Vagina (tissue), 2 donors: ENCODE measurements around the gene SLC35G2. TPM values are rescaled to one million over a fixed set of nuclear protein-coding genes. Genes with fewer than 3 reads are reported as not detected.

Experiments used
- DNase-seq, 2 donors: peaks; one replicate each; pipeline ENCODE4 v3.0.0-alpha.2; 2017; ENCODE audit errors: extremely low spot score in 2 of 2
- H3K27ac ChIP-seq: fragments of 200-600 bp; sonication (generic); one replicate; pipeline ENCODE4 v1.5.1; 2019
- H3K27me3 ChIP-seq: fragments of 200-600 bp; sonication (generic); one replicate; pipeline ENCODE4 v1.5.1; 2019
- H3K36me3 ChIP-seq, 2 donors: fragments of 200-600 bp; sonication (generic); one replicate each; pipeline ENCODE4 v1.5.1; 2017 to 2019
- H3K4me1 ChIP-seq: fragments of 200-600 bp; sonication (generic); one replicate; pipeline ENCODE4 v1.5.1; 2019
- H3K4me3 ChIP-seq, 2 donors: fragments of 200-600 bp; sonication (generic); 1 replicate in 1 of 2; 2 replicates in 1 of 2; pipeline ENCODE4 v1.5.1; 2016 to 2019
- H3K9me3 ChIP-seq: fragments of 200-600 bp; sonication (generic); one replicate; pipeline ENCODE4 v1.5.1; 2019
- POLR2A ChIP-seq, 2 donors: fragments of 450-650 bp; IDR thresholded peaks; one replicate each; pipeline ENCODE4 v1.6.1; 2017; ENCODE audit warnings: antibody characterized with exemption in 2 of 2, mild to moderate bottlenecking in 2 of 2, moderate library complexity in 2 of 2
- POLR2AphosphoS5 ChIP-seq, 2 donors: sonication (generic); formaldehyde crosslinking; IDR thresholded peaks; one replicate each; pipeline ENCODE4 v1.9.0; 2017; ENCODE audit warnings: antibody characterized with exemption in 2 of 2, mild to moderate bottlenecking in 2 of 2, low read depth in 1 of 2; ENCODE audit not compliant: insufficient read depth in 1 of 2
- intact Hi-C: fragments of 100-400 bp; cut with DNase I; formaldehyde crosslinking; loops from one replicate; pipeline ENCODE4 v1.15.1; 2023
- total RNA-seq: library from RNA; depleted of rRNA; stranded (reverse); fragments of >200 nt; gene quantifications from one replicate; pipeline ENCODE4 v1.2.3, GENCODE V29; 2016
- TF ChIP-seq, protein P1 (sequence below), 3 experiments: fragments of 450-650 bp in 2 of 3; fragments of 200-600 bp in 1 of 3; sonication (generic) in 1 of 3; IDR thresholded peaks; one replicate each; pipeline ENCODE4 v1.5.1; 2017 to 2019; ENCODE audit warnings: antibody characterized with exemption in 3 of 3, mild to moderate bottlenecking in 2 of 3, moderate library complexity in 2 of 3

SLC35G2 gene
- total RNA-seq, 1 donor from 2014 or later: 9.3 TPM

- H3K9me3 ChIP-seq: no peaks in the 10 kb centered on the region
- H3K27me3 ChIP-seq: no peaks in the 10 kb centered on the region
- intact Hi-C loops: no loop called here
- TF ChIP-seq, protein P1, sequence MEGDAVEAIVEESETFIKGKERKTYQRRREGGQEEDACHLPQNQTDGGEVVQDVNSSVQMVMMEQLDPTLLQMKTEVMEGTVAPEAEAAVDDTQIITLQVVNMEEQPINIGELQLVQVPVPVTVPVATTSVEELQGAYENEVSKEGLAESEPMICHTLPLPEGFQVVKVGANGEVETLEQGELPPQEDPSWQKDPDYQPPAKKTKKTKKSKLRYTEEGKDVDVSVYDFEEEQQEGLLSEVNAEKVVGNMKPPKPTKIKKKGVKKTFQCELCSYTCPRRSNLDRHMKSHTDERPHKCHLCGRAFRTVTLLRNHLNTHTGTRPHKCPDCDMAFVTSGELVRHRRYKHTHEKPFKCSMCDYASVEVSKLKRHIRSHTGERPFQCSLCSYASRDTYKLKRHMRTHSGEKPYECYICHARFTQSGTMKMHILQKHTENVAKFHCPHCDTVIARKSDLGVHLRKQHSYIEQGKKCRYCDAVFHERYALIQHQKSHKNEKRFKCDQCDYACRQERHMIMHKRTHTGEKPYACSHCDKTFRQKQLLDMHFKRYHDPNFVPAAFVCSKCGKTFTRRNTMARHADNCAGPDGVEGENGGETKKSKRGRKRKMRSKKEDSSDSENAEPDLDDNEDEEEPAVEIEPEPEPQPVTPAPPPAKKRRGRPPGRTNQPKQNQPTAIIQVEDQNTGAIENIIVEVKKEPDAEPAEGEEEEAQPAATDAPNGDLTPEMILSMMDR (IDR thresholded peaks at IDR 0.05): no peak
- TF ChIP-seq POLR2AphosphoS5 (IDR thresholded peaks at IDR 0.05; ENCODE audit: insufficient read depth in 1 of 2, low read depth in 1 of 2) (no peak), POLR2A (IDR thresholded peaks at IDR 0.05) (no peak)
- no peak overlapping the region for H3K4me3 ChIP-seq
- DNase-seq: no peak
- peaks cover 21% of the 10 kb centered on the region for H3K4me1 ChIP-seq
- no peaks in the 10 kb centered on the region for H3K36me3 ChIP-seq
- H3K27ac ChIP-seq: no peak overlapping the region
Observed at GRCh38 chr3:136856665-136857064, 37.7 kb downstream of the SLC35G2 start.

DNA sequence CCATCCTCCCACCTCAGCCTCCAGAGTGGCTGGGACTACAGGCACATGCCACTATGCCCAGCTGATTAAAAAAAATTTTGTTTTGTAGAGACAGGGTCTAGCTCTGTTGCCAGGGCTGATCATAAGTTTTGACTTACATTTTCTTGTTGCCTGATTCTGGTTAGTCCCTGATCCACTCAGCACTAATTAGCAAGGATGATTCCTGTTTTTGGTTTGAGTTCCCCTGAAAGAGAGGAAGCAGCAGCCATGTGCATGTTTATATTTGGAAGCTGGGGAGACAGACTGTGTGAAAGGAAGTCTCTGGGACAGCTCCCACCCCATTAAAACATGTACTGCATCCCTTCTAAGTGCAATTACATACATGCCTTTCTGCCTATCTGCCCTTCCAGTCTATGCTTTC lies 39.5 kb downstream of the SLC35G2 start:
- TF ChIP-seq, protein P1 (IDR thresholded peaks at IDR 0.05): no peak
- no peak for TF ChIP-seq POLR2AphosphoS5 (IDR thresholded peaks at IDR 0.05; ENCODE audit: insufficient read depth in 1 of 2, low read depth in 1 of 2)
- TF ChIP-seq POLR2A (IDR thresholded peaks at IDR 0.05): no peak
- DNase-seq: no peak
- Histone ChIP-seq H3K36me3 (no peaks in the 10 kb centered on the region), H3K4me3 (no peak overlapping the region), H3K27me3 (no peaks in the 10 kb centered on the region), H3K9me3 (no peaks in the 10 kb centered on the region), H3K27ac (no peak overlapping the region), H3K4me1 (peaks cover 25% of the 10 kb centered on the region)
- intact Hi-C loops: no loop called here

DNA sequence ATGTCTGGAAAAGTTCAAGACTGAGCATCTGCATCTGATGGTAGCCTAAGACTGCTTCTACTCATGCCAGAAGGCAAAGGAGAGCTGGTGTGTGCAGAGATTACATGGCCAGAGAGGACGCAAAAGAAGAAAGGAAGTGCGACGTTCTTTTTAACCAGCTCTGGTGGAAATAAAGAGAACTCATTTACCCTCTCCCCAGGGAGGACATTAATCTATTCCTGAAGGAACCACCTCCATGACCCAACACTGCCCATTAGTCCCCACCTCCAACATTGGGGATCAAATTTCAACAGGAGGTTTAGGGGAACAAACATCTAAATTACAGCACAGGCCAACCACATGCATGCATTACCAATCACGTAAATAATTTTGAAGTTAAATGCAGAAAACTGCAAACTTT lies 41.6 kb downstream of the SLC35G2 start:
- Histone ChIP-seq H3K27ac (peak overlapping the region; percentile 81), H3K36me3 (no peaks in the 10 kb centered on the region), H3K4me1 (peaks cover 32% of the 10 kb centered on the region), H3K27me3 (no peaks in the 10 kb centered on the region), H3K9me3 (no peaks in the 10 kb centered on the region), H3K4me3 (peak overlapping the region; percentile 63 to 86)
- no peak for DNase-seq
- intact Hi-C loops: loop anchor here (5.0 kb wide), 1 partner anchor 108 kb away; the partner anchor contains the start of gene STAG1
- TF ChIP-seq, protein P1 (IDR thresholded peaks at IDR 0.05): no peak
- TF ChIP-seq POLR2AphosphoS5 (IDR thresholded peaks at IDR 0.05; ENCODE audit: insufficient read depth in 1 of 2, low read depth in 1 of 2): no peak
- no peak for TF ChIP-seq POLR2A (IDR thresholded peaks at IDR 0.05)

DNA sequence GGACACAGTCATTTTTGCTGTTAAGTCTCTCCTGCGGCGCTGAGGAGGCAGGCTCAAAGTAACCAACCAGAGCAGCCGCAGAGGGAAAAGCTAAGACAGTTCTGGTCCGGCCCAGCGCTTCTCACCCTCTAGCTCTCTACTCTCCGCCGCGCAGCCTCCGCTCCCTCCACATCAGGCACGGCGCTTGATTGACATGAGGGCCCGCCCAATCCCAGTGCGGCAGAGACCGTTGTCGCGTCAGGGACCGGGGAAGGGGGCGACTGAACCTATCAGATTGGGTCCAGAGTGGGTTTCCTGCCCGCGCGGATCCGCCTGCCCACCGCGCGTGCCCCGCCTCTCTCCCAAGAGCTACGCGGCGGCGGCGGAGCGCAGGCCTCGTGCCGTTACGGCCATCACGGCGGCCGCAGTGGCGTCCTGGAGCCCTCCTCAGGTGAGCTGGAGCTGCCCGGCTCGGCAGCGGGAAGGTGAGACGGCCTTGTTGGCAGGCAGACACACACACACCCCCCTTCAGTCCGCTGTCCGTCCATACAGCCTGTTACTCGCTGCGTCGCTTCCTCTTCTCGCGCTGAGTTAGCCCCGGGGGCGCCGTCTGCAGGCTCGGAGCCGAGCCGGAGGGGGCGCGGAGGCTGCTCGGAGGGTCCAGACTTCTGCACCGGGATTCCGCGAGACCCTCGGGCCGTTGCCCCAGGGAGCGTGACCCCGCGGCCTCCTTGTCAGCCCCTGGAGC lies 43.1 kb downstream of the SLC35G2 start, which contains the start of gene NCK1:
Gene NCK1 (plus strand): TSS at position 319 of the 727 bp plus-strand sequence. CDS start 65,794 bp downstream, outside the sequence.
- intact Hi-C loops: loop anchor here (5.0 kb wide), 1 partner anchor 110 kb away; the partner anchor contains the start of gene STAG1
- peak; percentile 98 to 99 for DNase-seq
- Histone ChIP-seq H3K36me3 (no peaks in the 10 kb centered on the region), H3K4me1 (peaks cover 30% of the 10 kb centered on the region), H3K27ac (peak within 1 kb of the TSS; percentile 81), H3K9me3 (no peaks in the 10 kb centered on the region), H3K4me3 (peak within 1 kb of the TSS; percentile 63 to 86), H3K27me3 (no peaks in the 10 kb centered on the region)
- TF ChIP-seq POLR2A (IDR thresholded peaks at IDR 0.05) (peak; percentile 35 to 56), POLR2AphosphoS5 (IDR thresholded peaks at IDR 0.05; ENCODE audit: insufficient read depth in 1 of 2, low read depth in 1 of 2) (peak; percentile 69 to 98)
- TF ChIP-seq, protein P1 (IDR thresholded peaks at IDR 0.05): no peak
